HG02981 (cell line): ENCODE results near the gene MMP21.

ENCODE experiments used
- ATAC-seq: cut with Tn5 transposase; IDR thresholded peaks from one replicate; pipeline ENCODE4 v1.9.1; 2021; ENCODE audit warnings: mild to moderate bottlenecking, moderate library complexity; ENCODE audit not compliant: unreplicated experiment

The MMP21 gene

GRCh38 chr10:125766511-125766910 lies 9.1 kb downstream of the MMP21 start:
- ATAC-seq, result no peak

DNA sequence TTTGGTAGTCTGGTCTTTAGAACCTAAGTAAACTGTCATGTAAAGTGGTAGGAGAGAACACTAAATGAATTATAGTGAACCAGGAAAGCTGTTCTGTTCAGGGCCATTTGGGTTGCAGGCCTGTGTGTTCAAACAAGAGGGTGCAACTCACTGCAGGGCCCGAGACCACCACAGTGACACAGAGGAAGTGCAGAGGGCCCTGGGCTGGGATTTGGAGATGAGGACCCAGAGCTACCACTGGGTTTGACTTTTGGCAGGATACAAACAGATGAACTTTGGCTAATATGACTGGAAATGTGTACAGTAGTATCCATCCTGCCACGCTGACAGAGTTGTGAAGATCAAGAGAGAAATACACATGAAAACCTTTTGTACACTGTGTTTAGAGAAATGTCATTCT lies 9.8 kb downstream of the MMP21 start:
- no peak for ATAC-seq

- no peak for ATAC-seq
Measured at GRCh38 chr10:125762692-125763648, 12.7 kb downstream of the MMP21 start.

GRCh38 chr10:125761961-125762360 lies 13.7 kb downstream of the MMP21 start:
- ATAC-seq, result no peak

- ATAC-seq, result no peak
Measured at GRCh38 chr10:125757742-125758141, 17.9 kb downstream of the MMP21 start.

- no peak for ATAC-seq
Measured at GRCh38 chr10:125756853-125757487, 18.7 kb downstream of the MMP21 start.

GRCh38 chr10:125756196-125756595 lies 19.4 kb downstream of the MMP21 start:
- ATAC-seq, result no peak

DNA sequence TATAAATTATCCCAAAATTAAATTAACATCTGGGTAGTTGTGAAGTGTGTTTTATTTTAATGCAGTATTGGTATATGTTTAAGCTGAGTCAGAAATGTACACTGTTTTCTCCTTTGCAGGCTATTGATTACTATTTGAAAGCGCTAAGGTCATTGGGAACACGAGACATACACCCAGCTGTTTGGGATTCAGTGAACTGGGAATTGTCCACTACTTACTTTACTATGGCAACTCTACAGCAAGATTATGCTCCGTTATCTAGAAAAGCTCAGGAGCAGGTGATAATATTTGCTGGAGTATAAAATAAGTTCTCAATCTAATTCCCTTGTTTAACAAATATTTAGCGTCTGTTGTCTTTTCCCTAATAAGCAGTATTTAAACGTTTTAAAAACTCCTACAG lies 28.2 kb downstream of the MMP21 start:
- ATAC-seq, result no peak

DNA sequence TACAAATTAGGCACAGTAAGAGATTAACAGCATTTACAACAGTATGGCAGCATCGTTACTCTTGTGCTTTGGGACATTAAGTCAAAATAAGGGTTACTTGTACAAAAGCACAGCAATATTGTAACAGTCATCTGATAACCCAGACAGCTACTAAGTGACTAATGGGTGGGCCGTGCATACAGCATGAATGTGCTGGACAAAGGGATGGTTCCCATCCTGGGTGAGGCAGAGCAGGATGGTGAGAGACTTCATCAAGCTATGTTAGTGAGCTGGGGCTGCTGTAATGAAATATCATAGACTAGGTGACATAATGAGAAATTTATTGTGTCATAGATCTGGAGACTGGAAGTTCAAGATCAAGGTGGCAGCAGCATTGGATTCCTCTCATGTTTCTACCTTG lies 30.7 kb downstream of the MMP21 start:
- ATAC-seq, result no peak

GRCh38 chr10:125742465-125742864 lies 33.2 kb downstream of the MMP21 start:
- no peak for ATAC-seq

DNA sequence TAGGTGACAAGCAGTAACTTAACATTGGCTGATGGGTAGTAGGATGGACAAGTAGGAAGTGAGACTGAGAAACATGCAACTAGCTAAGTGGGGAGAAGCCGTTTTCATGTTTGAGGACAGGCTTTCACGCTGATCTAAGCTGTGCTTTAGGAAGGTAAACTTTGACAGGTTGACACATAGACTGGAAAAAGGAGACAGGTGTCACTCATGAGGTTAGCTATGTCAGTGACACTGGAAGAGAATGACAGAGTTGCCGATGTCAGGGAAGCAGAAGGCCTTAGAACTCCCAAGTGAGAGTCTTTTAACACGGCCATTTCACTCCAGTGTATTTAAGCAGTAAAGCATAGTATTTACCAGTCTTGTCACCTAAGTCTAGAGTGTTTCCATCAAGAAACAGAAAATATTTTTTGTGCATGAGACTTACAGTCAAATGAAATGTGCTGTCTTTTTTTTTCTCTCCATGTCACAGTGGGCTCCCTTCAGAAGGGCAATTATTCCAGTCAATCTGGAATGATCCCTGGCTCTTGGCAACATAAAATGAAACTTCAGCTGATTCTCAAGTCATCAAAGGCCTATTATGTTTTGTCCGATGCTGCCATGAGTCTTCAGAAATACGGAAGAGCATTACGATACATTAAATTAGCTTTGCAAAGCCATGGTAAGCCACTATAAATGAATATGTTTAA lies 35.5 kb downstream of the MMP21 start:
- no peak for ATAC-seq

DNA sequence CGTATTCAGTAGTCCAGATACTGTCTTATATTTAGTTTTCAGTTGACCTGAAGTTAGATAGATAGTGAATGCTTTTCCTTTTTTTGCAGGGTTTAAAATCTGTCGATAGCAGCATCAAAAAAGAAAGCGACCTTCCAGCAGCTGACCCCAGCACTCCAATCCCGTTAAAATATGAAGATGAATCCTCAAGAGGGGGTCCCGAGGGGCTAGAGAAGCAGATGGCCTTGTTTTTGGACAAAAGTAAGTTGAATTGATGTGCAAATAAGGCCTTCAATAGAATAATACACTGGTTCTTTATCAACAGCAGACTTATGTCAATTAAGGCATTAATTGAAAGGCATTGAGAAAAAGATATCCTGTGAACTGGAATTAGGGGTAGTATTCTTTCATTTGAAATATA lies 37.4 kb downstream of the MMP21 start:
- no peak for ATAC-seq

GRCh38 chr10:125734823-125735222 lies 40.8 kb downstream of the MMP21 start:
- ATAC-seq, result no peak

- ATAC-seq, result no peak
Measured at GRCh38 chr10:125734148-125734547, 41.5 kb downstream of the MMP21 start.

GRCh38 chr10:125727436-125727835 lies 48.2 kb downstream of the MMP21 start:
- ATAC-seq, result no peak

DNA sequence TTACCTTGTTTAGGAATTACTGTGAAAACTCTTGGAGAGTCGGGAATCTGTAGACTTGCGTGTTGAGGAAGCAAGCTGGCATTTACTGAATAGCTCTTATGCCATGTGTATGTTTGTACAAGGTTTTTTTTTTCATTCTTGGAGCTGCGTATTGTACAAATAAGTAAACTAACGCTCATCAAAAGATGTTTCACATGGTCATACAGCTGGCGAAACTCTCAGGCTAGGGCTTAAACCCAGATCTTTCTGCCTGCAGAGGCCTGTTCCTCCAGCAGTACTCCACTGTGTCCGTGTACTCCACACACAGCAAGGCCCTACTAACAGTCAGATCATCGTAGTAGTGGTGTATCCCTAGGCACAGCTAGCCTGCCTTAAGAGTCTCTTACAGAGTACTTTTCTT lies 48.7 kb downstream of the MMP21 start:
- ATAC-seq, result no peak

GRCh38 chr10:125722811-125723210 lies 52.8 kb downstream of the MMP21 start:
- no peak for ATAC-seq

- peak; percentile 32 for ATAC-seq
Measured at GRCh38 chr10:125721035-125721434, 54.6 kb downstream of the MMP21 start.

- no peak for ATAC-seq
Measured at GRCh38 chr10:125720002-125720382, 55.6 kb downstream of the MMP21 start.

- peak; percentile 92 for ATAC-seq
Measured at GRCh38 chr10:125719173-125720001, 56.2 kb downstream of the MMP21 start, which contains the start of gene EDRF1. TSS of gene EDRF1 (plus strand) at chr10:125719709. CDS start at chr10:125719808, 99 bp downstream.
